GM18508 (cell line): ENCODE measurements around the gene BTBD7.

Experiments used
- ATAC-seq: cut with Tn5 transposase; IDR thresholded peaks from one replicate; pipeline ENCODE4 v1.9.1; 2021; ENCODE audit warnings: moderate number of reproducible peaks; ENCODE audit not compliant: insufficient read depth, unreplicated experiment

Gene BTBD7

GRCh38 chr14:93331002-93331727, 1.7 kb downstream of the BTBD7 start:
- no peak for ATAC-seq

- no peak for ATAC-seq
These were observed 2.2 kb downstream of the BTBD7 start for GRCh38 chr14:93330609-93331000.

DNA sequence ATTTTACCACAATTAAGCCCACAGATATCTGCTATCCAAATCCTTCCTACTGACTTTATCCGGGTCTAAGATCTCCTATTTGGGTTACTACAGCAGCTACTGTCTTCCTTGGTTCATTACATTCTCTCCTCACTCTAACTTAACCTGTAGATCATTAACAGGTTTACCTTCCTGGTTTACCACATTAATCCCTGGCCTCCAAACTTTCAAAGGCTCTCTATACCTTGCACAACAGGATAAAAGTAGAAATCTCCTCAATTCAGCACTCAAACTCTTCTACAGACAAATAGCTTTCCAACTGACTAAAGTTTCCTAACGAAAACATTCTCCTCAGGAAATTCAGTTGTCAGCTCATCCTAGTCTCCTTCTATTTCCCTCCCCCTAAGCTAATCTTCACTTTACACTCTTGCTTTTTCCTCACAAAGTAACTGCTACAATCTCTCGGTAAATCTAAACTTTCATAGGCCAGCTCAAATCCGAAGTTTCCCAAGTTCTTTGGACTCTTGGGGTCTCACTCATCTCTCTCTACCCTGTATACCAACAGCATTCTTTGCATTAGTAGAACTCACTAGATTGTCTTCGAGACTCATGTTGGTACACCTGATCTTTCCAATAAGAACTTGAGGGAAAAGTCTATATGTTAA, 2.7 kb downstream of the BTBD7 start:
- no peak for ATAC-seq

- ATAC-seq = no peak
These were observed 4.3 kb downstream of the BTBD7 start for GRCh38 chr14:93328546-93328945.

DNA sequence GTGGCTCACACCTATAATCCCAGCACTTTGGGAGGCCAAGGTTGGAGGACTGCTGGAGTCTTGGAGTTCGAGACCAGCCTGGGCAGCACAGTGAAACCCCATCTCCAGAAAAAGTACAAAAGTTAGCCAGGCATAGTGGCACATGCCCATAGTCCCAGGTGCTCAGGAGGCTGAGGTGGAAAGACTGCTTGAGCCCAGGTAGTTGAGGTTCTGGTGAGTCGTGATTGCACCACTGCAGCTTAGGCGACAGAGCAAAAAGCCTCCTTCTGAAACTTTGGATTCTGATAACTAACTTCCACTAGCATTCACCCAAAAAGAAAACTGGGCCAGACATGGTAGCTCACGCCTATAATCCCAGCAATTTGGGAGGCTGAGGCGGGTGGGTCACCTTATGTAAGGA, 6.6 kb downstream of the BTBD7 start:
- ATAC-seq = no peak

- no peak for ATAC-seq
These were observed 9.1 kb downstream of the BTBD7 start for GRCh38 chr14:93323600-93324174.

DNA sequence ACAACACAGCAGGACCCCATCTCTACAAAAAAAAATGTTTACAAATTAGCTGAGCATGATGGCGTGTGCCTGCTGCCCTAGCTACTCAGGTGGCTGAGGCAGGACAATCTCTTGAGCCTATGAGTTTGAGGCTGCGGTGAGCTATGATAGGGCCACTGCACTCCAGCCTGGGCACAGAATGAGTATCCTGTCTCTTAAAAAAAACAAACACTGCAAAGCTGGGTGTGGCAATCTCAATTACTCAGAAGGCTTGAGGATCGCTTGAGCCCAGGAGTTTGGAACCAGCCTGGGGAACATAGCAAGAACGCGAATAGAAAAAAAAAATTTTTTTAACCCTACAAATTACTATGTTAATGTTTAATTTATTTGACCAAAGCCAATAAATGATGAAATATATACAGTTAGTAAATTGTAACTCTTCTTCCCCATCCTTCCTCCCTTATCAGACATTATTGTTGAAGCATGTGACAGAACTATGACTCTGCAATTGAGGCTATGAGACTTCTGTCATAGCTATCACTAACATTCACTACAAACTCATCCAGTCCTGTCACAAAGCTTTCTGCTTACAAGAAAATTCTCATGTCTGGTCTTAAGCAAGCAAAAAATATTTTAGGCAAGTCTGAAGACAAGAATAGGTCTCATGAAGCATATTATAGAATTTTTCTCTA, 9.8 kb downstream of the BTBD7 start:
- ATAC-seq = no peak

DNA sequence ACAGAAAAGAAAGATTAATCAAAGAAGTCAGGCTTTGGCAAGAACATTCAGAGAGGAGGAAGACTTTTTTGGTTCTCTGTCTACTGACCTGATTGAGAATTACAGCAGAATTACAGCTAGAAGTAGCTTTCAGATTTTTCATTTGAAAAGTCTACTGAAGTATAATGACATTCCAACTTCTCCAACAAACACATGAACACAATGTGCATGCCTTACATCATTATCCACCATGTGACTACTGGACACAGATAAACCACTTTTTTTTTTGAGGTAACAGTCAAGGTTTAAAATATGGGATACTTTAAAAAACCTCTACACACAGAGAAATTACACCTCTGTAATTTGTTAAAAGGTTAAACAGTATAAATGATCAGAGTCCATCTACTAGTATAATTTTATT, 12.3 kb downstream of the BTBD7 start:
- no peak for ATAC-seq

DNA sequence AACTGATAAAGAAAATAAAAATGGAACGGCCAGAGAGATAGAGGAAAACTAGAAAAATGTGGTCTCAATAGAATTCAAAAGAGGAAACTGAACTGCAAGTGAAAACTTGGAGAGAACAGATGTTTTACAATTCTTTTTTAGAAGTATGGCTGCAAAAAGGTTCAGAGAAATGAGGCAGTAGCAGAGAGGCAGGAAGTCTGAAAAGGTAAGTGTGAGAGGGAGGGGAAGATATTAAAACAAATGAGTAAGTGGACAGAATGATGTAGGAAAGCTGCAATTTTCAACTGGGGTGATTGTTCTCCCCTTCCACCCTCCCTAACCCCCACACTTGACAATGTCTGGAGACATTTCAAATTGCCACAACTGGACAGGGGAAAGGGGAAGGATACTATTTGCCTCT, 12.9 kb downstream of the BTBD7 start:
- ATAC-seq = no peak

- no peak for ATAC-seq
These were observed 13.3 kb downstream of the BTBD7 start for GRCh38 chr14:93319494-93319893.

GRCh38 chr14:93318927-93319326, 13.9 kb downstream of the BTBD7 start:
- no peak for ATAC-seq

- no peak for ATAC-seq
These were observed 14.7 kb downstream of the BTBD7 start for GRCh38 chr14:93317875-93318807.

DNA sequence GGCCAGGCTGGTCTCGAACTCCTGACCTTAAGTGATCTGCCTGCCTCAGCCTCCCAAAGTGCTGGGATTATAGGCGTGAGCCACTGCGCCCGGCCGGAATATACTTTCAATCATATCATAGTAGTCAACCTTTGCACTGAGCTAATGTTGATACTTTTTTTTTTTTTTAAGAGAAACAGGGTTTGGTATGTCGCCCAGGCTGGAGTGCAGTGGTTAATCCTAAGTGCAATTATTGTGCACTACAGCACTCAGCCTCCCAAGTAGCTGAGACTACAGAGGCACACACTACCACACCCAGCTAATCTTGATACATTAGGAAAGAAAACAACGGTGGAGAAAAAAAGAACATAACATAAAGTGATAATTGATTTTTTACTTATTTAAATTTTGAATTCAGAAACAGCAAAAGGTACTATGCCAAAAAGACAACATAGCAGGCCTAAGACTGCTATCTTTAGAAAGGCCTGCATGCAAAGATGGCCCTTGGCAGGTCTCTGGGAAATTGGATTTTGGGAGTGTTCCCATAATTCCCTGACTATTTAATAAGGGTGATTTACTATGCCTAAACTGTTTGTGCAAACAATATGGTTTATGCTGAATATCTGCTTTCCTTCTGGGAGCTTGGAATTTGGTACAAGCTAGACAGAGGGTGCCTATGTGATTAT, 15.5 kb downstream of the BTBD7 start:
- ATAC-seq = no peak

GRCh38 chr14:93316716-93317115, 16.1 kb downstream of the BTBD7 start:
- ATAC-seq = no peak

DNA sequence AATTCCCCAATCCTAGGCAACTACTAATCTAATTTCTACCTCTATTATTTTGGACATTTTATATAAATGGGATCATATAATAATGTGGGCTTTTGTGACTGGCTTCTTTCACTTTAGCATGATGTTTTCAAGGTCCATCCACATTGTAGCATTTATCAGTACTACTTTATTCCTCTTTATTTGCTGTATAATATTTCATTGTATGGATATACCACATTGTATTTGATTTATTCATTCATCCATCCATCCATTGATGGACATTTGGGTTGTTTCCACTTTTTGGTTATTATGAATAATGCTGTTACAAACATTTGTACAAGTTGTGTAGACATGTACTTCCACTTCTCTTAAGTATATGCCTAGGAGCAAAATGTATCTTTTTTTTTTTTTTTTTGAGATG, 17.3 kb downstream of the BTBD7 start:
- no peak for ATAC-seq

GRCh38 chr14:93311082-93311481, 21.8 kb downstream of the BTBD7 start:
- no peak for ATAC-seq

DNA sequence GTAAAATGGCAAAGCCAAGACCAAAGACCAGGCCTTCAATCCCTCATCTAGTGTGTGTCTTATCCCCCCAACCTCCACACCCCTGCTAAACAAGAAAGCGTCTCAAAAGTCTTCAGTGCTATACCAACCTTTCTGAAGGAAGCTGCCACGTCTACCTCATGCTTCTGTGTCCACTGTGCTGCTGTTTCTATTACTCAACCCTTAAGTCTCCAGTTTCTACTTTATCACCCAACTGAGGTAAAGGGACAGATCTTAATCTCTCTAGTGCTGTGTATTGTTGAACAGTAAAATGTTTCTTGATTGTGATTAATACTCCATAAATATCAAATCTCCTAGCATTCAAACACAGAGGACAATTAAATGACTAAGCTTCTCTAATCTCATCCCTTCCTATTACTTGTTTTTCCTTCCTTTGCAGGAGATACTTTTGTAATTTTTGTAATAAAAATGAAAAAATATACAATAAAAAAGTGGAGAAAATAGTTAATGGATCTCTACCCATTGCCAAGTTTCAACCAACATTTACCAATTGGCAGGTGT, 23.3 kb downstream of the BTBD7 start:
- ATAC-seq = no peak

DNA sequence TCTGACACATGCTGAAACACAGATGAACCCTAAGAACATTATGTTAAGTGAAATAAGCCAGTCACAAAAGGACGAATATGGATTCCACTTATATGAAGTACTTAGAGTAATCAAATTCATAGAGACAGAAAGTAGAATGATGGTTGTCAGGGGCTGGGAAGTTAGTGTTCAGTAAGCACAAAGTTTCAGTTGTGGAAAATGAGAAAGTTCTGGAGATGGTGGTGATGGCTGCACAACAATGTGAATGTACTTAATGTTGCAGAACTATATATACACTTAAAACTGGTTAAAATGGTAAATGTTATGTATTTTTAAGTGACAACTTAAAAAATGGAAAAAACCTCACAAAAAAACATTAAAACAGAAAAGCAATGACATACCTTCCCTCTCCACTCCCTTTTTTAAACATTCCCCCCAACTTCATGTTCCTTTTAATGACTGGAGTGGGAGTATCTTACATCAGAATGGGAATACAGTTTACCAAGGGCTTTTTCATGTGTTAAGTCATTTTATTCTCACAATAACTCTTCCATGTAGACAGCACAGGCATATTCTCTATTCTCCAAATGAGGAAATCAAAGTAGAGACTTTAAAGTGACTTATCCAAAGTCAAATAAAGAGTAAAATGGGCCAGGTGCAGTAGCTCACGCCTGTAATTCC, 24.0 kb downstream of the BTBD7 start:
- no peak for ATAC-seq

GRCh38 chr14:93306812-93307211, 26.0 kb downstream of the BTBD7 start:
- no peak for ATAC-seq
